MM.1S (cell line): ENCODE results near the gene TMEM132D.
A peak's percentile ranks its signal among the peaks of the same experiment; 100 is the strongest.

Source experiments
- DNase-seq: peaks from one replicate; pipeline ENCODE4 v3.0.0-alpha.2; 2015
- H2AFZ ChIP-seq: fragments of 300-600 bp; sonication (generic); 2 replicates; pipeline ENCODE4 v1.6.0; 2016; ENCODE audit warnings: antibody characterized with exemption, low read length
- H3F3A ChIP-seq: fragments of 300-600 bp; sonication (generic); 2 replicates; pipeline ENCODE4 v1.6.1; 2016; ENCODE audit warnings: mild to moderate bottlenecking, antibody characterized with exemption, low read length, moderate library complexity, mixed read lengths; ENCODE audit not compliant: insufficient read depth
- H3K27ac ChIP-seq: fragments of 300-600 bp; sonication (generic); 2 replicates; pipeline ENCODE4 v1.5.1; 2016; ENCODE audit warnings: mild to moderate bottlenecking, low read length
- H3K27me3 ChIP-seq: fragments of 300-600 bp; sonication (generic); replicated peaks from 2 replicates; pipeline ENCODE4 v1.6.0; 2016; ENCODE audit warnings: low read length; ENCODE audit not compliant: insufficient read depth
- H3K36me3 ChIP-seq: fragments of 300-600 bp; sonication (generic); replicated peaks from 2 replicates; pipeline ENCODE4 v1.6.1; 2016; ENCODE audit warnings: mild to moderate bottlenecking, low read length, mixed read lengths; ENCODE audit not compliant: insufficient read depth
- H3K4me1 ChIP-seq: fragments of 300-600 bp; sonication (generic); 2 replicates; pipeline ENCODE4 v1.6.1; 2016; ENCODE audit warnings: low read length, mixed read lengths
- H3K4me2 ChIP-seq: fragments of 300-600 bp; sonication (generic); 2 replicates; pipeline ENCODE4 v1.6.0; 2016; ENCODE audit warnings: low read depth, low read length
- H3K4me3 ChIP-seq: fragments of 300-600 bp; sonication (generic); 2 replicates; pipeline ENCODE4 v1.5.1; 2016; ENCODE audit warnings: low read length, mixed read lengths
- H3K79me2 ChIP-seq: fragments of 300-600 bp; sonication (generic); 2 replicates; pipeline ENCODE4 v1.6.1; 2016; ENCODE audit warnings: mixed run types, low read length, mixed read lengths
- H3K9ac ChIP-seq: fragments of 300-600 bp; sonication (generic); 2 replicates; pipeline ENCODE4 v1.6.1; 2016; ENCODE audit warnings: low read length, mixed read lengths
- H3K9me2 ChIP-seq: fragments of 300-600 bp; sonication (generic); replicated peaks from 2 replicates; pipeline ENCODE4 v1.6.1; 2016; ENCODE audit warnings: mild to moderate bottlenecking, low read length, mixed read lengths; ENCODE audit not compliant: insufficient read depth
- H3K9me3 ChIP-seq: fragments of 300-600 bp; sonication (generic); replicated peaks from 2 replicates; pipeline ENCODE4 v1.6.1; 2016; ENCODE audit warnings: mild to moderate bottlenecking, low read length, mixed read lengths; ENCODE audit not compliant: insufficient read depth
- H4K20me1 ChIP-seq: fragments of 300-600 bp; sonication (generic); 2 replicates; pipeline ENCODE4 v1.6.1; 2016; ENCODE audit warnings: mild to moderate bottlenecking, low read length, moderate library complexity, mixed read lengths; ENCODE audit not compliant: insufficient read depth
- EZH2 ChIP-seq: fragments of 300-600 bp; sonication (generic); optimal IDR thresholded peaks from 2 replicates; pipeline ENCODE3; 2017; ENCODE audit warnings: low read depth, mild to moderate bottlenecking, antibody characterized with exemption, low read length, mixed read lengths
- EZH2phosphoT487 ChIP-seq: fragments of 300-600 bp; sonication (generic); IDR thresholded peaks from 2 replicates; pipeline ENCODE4 v1.6.1; 2018; ENCODE audit warnings: antibody characterized with exemption, low read length
- TF ChIP-seq, protein P1 (sequence below): fragments of 300-600 bp; sonication (generic); IDR thresholded peaks from 2 replicates; pipeline ENCODE4 v1.5.1; 2016; ENCODE audit warnings: antibody characterized with exemption, low read length, mixed read lengths

TMEM132D gene

GRCh38 chr12:129614221-129614885, 289.5 kb downstream of the TMEM132D start:
- H3K9ac ChIP-seq, result no peak overlapping the region
- no peak overlapping the region for H2AFZ ChIP-seq
- H3K79me2 ChIP-seq, result no peaks in the 10 kb centered on the region
- H3K27me3 ChIP-seq, result no peaks in the 10 kb centered on the region
- no peaks in the 10 kb centered on the region for H3K9me3 ChIP-seq
- no peak overlapping the region for H3K27ac ChIP-seq
- H3K4me1 ChIP-seq, result no peaks in the 10 kb centered on the region
- TF ChIP-seq EZH2phosphoT487 (no peak), EZH2 (no peak)
- TF ChIP-seq, protein P1, sequence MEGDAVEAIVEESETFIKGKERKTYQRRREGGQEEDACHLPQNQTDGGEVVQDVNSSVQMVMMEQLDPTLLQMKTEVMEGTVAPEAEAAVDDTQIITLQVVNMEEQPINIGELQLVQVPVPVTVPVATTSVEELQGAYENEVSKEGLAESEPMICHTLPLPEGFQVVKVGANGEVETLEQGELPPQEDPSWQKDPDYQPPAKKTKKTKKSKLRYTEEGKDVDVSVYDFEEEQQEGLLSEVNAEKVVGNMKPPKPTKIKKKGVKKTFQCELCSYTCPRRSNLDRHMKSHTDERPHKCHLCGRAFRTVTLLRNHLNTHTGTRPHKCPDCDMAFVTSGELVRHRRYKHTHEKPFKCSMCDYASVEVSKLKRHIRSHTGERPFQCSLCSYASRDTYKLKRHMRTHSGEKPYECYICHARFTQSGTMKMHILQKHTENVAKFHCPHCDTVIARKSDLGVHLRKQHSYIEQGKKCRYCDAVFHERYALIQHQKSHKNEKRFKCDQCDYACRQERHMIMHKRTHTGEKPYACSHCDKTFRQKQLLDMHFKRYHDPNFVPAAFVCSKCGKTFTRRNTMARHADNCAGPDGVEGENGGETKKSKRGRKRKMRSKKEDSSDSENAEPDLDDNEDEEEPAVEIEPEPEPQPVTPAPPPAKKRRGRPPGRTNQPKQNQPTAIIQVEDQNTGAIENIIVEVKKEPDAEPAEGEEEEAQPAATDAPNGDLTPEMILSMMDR, result no peak
- no peak overlapping the region for H3K4me3 ChIP-seq
- H3F3A ChIP-seq, result no peaks in the 10 kb centered on the region
- no peaks in the 10 kb centered on the region for H4K20me1 ChIP-seq
- H3K9me2 ChIP-seq, result no peaks in the 10 kb centered on the region
- DNase-seq, result peak; percentile 10
- no peak overlapping the region for H3K4me2 ChIP-seq
- no peaks in the 10 kb centered on the region for H3K36me3 ChIP-seq

- DNase-seq, result no peak
- Histone ChIP-seq H2AFZ (no peak overlapping the region), H3K36me3 (no peaks in the 10 kb centered on the region), H3K4me2 (no peak overlapping the region), H3K4me1 (no peaks in the 10 kb centered on the region), H4K20me1 (no peaks in the 10 kb centered on the region), H3K27me3 (no peaks in the 10 kb centered on the region), H3K79me2 (no peaks in the 10 kb centered on the region), H3K27ac (no peak overlapping the region), H3F3A (no peaks in the 10 kb centered on the region), H3K9me3 (no peaks in the 10 kb centered on the region), H3K4me3 (no peak overlapping the region), H3K9me2 (no peaks in the 10 kb centered on the region), H3K9ac (no peak overlapping the region)
- TF ChIP-seq, protein P1, result no peak
- no peak for TF ChIP-seq EZH2
- TF ChIP-seq EZH2phosphoT487, result no peak
These were observed 290.5 kb downstream of the TMEM132D start for GRCh38 chr12:129613314-129613713.

- DNase-seq, result no peak
- no peaks in the 10 kb centered on the region for H3K27me3 ChIP-seq
- no peaks in the 10 kb centered on the region for H3K36me3 ChIP-seq
- no peak overlapping the region for H3K9ac ChIP-seq
- no peaks in the 10 kb centered on the region for H3K79me2 ChIP-seq
- H2AFZ ChIP-seq, result no peak overlapping the region
- no peaks in the 10 kb centered on the region for H4K20me1 ChIP-seq
- H3K27ac ChIP-seq, result no peak overlapping the region
- H3K4me3 ChIP-seq, result no peak overlapping the region
- H3K4me2 ChIP-seq, result no peak overlapping the region
- H3F3A ChIP-seq, result no peaks in the 10 kb centered on the region
- H3K9me3 ChIP-seq, result no peaks in the 10 kb centered on the region
- H3K4me1 ChIP-seq, result no peaks in the 10 kb centered on the region
- no peak for TF ChIP-seq EZH2
- TF ChIP-seq, protein P1, result no peak
- no peak for TF ChIP-seq EZH2phosphoT487
- no peaks in the 10 kb centered on the region for H3K9me2 ChIP-seq
These were observed 293.2 kb downstream of the TMEM132D start for GRCh38 chr12:129610601-129611120.
